ENCODE results near the gene ERN2.

Gene ERN2

GRCh38 chr16:23716484-23716883, 3.5 kb upstream of the ERN2 start:
- no peak for DNase-seq

- DNase-seq = no peak
These were observed 1.2 kb downstream of the ERN2 start for GRCh38 chr16:23711785-23712184.

- DNase-seq = no peak
These were observed 2.5 kb downstream of the ERN2 start for GRCh38 chr16:23710504-23710903.

- no peak for DNase-seq
These were observed 3.0 kb downstream of the ERN2 start for GRCh38 chr16:23710008-23710407.

- no peak for DNase-seq
These were observed 3.5 kb downstream of the ERN2 start for GRCh38 chr16:23709536-23709935.

- no peak for DNase-seq
These were observed 6.6 kb downstream of the ERN2 start for GRCh38 chr16:23706439-23706838.

- DNase-seq = no peak
These were observed 7.5 kb downstream of the ERN2 start for GRCh38 chr16:23705517-23705902.

GRCh38 chr16:23704772-23705516, 8.1 kb downstream of the ERN2 start:
- DNase-seq = no peak

GRCh38 chr16:23702951-23703350, 10.1 kb downstream of the ERN2 start:
- DNase-seq = no peak

GRCh38 chr16:23701045-23701444, 12.0 kb downstream of the ERN2 start:
- DNase-seq = no peak

- DNase-seq = no peak
These were observed 12.5 kb downstream of the ERN2 start for GRCh38 chr16:23700509-23700908.

- DNase-seq = no peak
These were observed 12.9 kb downstream of the ERN2 start for GRCh38 chr16:23700093-23700492.

- no peak for DNase-seq
These were observed 13.9 kb downstream of the ERN2 start for GRCh38 chr16:23699100-23699499.

GRCh38 chr16:23695756-23696155, 17.3 kb downstream of the ERN2 start:
- no peak for DNase-seq

GRCh38 chr16:23694644-23695373, 18.2 kb downstream of the ERN2 start:
- DNase-seq = no peak

GRCh38 chr16:23694265-23694643, 18.8 kb downstream of the ERN2 start:
- no peak for DNase-seq

- DNase-seq = no peak
These were observed 20.7 kb downstream of the ERN2 start for GRCh38 chr16:23692190-23692837.

- no peak for DNase-seq
These were observed 21.4 kb downstream of the ERN2 start for GRCh38 chr16:23691483-23692189.

GRCh38 chr16:23690771-23691482, 22.1 kb downstream of the ERN2 start:
- no peak for DNase-seq

- DNase-seq = no peak
These were observed 23.4 kb downstream of the ERN2 start for GRCh38 chr16:23689442-23690187.

- no peak for DNase-seq
These were observed 25.8 kb downstream of the ERN2 start for GRCh38 chr16:23687034-23687808.

Data from stimulated activated CD4-positive, alpha-beta T cell treated with anti-CD3 and anti-CD28 coated beads, Interleukin-4, amount 100 ng/mL, for 4 hours (primary cell).